Measurements from ENCODE around the gene IFFO2.
A peak's percentile ranks its signal among the peaks of the same experiment; 100 is the strongest.

IFFO2 gene

GRCh38 chr1:18890706-18891425 lies 65.6 kb downstream of the IFFO2 start:
- no peak for DNase-seq

GRCh38 chr1:18886003-18886335 lies 70.5 kb downstream of the IFFO2 start:
- no peak for DNase-seq

GRCh38 chr1:18885311-18886002 lies 71.0 kb downstream of the IFFO2 start:
- no peak for DNase-seq

GRCh38 chr1:18884727-18885126 lies 71.7 kb downstream of the IFFO2 start:
- no peak for DNase-seq

- DNase-seq, result no peak
These were observed 72.1 kb downstream of the IFFO2 start for GRCh38 chr1:18884419-18884717.

- DNase-seq, result no peak
These were observed 72.6 kb downstream of the IFFO2 start for GRCh38 chr1:18883636-18884418.

- no peak for DNase-seq
These were observed 73.4 kb downstream of the IFFO2 start for GRCh38 chr1:18883079-18883478.

- no peak for DNase-seq
These were observed 74.0 kb downstream of the IFFO2 start for GRCh38 chr1:18882486-18882885.

- DNase-seq, result no peak
These were observed 74.6 kb downstream of the IFFO2 start for GRCh38 chr1:18881642-18882431.

GRCh38 chr1:18881164-18881563 lies 75.3 kb downstream of the IFFO2 start:
- no peak for DNase-seq

GRCh38 chr1:18880585-18880984 lies 75.9 kb downstream of the IFFO2 start:
- no peak for DNase-seq

GRCh38 chr1:18879791-18880309 lies 76.6 kb downstream of the IFFO2 start:
- no peak for DNase-seq

- DNase-seq, result no peak
These were observed 77.2 kb downstream of the IFFO2 start for GRCh38 chr1:18879215-18879790.

GRCh38 chr1:18878538-18879214 lies 77.8 kb downstream of the IFFO2 start:
- DNase-seq, result no peak

- no peak for DNase-seq
These were observed 79.2 kb downstream of the IFFO2 start for GRCh38 chr1:18877282-18877681.

- no peak for DNase-seq
These were observed 80.3 kb downstream of the IFFO2 start for GRCh38 chr1:18876210-18876609.

GRCh38 chr1:18875796-18876128 lies 80.7 kb downstream of the IFFO2 start:
- DNase-seq, result no peak

GRCh38 chr1:18875107-18875795 lies 81.2 kb downstream of the IFFO2 start:
- DNase-seq, result peak; percentile 2

- DNase-seq, result no peak
These were observed 81.9 kb downstream of the IFFO2 start for GRCh38 chr1:18874600-18874999.

GRCh38 chr1:18874036-18874435 lies 82.4 kb downstream of the IFFO2 start:
- DNase-seq, result no peak

GRCh38 chr1:18872071-18872611 lies 84.3 kb downstream of the IFFO2 start:
- no peak for DNase-seq
